NT2/D1 (cell line): ENCODE measurements around the gene DOCK2.

Experiments used
- DNase-seq: peaks from one replicate; pipeline ENCODE4 v3.0.0-alpha.2; 2011; ENCODE audit warnings: low read depth, low spot score
- H3K27me3 ChIP-seq: 2 replicates; pipeline ENCODE4 v1.6.0; 2011; ENCODE audit warnings: mild to moderate bottlenecking; ENCODE audit not compliant: insufficient read length, insufficient read depth
- H3K36me3 ChIP-seq: 2 replicates; pipeline ENCODE4 v1.6.1; 2011; ENCODE audit warnings: mild to moderate bottlenecking, low read length, mixed read lengths; ENCODE audit not compliant: insufficient read depth, insufficient read length
- H3K4me1 ChIP-seq: 2 replicates; pipeline ENCODE4 v1.5.1; 2011; ENCODE audit not compliant: insufficient read depth, insufficient read length
- H3K4me3 ChIP-seq: 2 replicates; pipeline ENCODE4 v1.5.1; 2011; ENCODE audit warnings: low read depth; ENCODE audit not compliant: insufficient read length
- H3K9ac ChIP-seq: 2 replicates; pipeline ENCODE4 v1.6.0; 2011; ENCODE audit warnings: low read depth; ENCODE audit not compliant: insufficient read length
- H3K9me3 ChIP-seq: 2 replicates; pipeline ENCODE4 v1.5.1; 2011; ENCODE audit warnings: mild to moderate bottlenecking, low read length; ENCODE audit not compliant: insufficient read depth
- SUZ12 ChIP-seq: IDR thresholded peaks from 2 replicates; pipeline ENCODE4 v1.6.1; 2011; ENCODE audit not compliant: insufficient read length, insufficient read depth; ENCODE audit errors: extremely low read depth
- YY1 ChIP-seq: IDR thresholded peaks from 2 replicates; pipeline ENCODE4 v1.6.1; 2011; ENCODE audit not compliant: insufficient read length, insufficient read depth
- ZNF274 ChIP-seq: IDR thresholded peaks from 2 replicates; pipeline ENCODE4 v1.6.1; 2011; ENCODE audit warnings: mild to moderate bottlenecking, low read depth, low read length

The DOCK2 gene

DNA sequence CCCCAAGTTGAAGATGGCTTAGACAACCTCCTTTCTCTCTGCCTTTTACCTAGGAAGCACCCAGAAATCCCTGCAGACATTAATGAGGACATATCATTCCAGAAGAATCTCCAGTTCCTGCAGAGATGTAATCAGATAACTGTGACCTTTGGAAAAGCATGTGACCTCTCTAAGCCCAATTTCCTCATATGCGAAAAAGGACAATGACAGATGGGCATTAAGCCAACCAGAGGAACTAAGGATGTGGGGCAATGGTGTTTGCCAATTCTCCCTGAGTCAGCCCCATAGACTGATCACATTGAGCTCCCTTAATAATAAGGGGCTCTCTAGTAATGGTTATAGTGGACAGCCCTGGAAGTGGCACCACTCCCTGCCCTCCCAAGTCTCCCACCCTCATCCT, 458.6 kb downstream of the DOCK2 start:
- peaks cover 5% of the 10 kb centered on the region for H3K4me1 ChIP-seq
- no peak for DNase-seq
- no peaks in the 10 kb centered on the region for H3K36me3 ChIP-seq
- H3K9ac ChIP-seq, result no peak overlapping the region
- no peak overlapping the region for H3K4me3 ChIP-seq
- H3K9me3 ChIP-seq, result 0 out of 2 replicates have a peak, but pooled peaks cover 4% of the 10 kb centered on the region
- H3K27me3 ChIP-seq, result no peaks in the 10 kb centered on the region
- TF ChIP-seq ZNF274, result no peak
- TF ChIP-seq YY1, result no peak
- no peak for TF ChIP-seq SUZ12

DNA sequence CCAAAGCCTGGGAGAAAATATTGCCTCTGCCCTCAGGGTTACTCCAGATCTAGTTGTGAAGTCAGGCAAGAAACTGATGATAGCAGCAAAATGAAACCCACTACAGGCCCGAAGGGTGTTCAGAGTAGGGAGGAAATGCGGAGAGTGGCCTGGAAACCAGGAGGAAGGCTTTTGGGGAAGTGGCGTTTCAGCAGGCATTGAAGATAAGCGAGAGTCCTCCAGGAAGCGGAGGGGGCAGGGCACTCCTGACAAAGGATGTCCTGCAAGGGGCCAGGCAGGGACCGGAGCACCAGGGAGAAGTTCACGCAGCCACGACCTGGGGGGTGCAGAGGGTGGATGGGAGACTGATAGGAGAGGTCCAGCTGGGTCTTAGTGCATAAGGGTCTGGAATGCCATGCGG, 460.9 kb downstream of the DOCK2 start:
- no peak for TF ChIP-seq YY1
- TF ChIP-seq SUZ12, result no peak
- TF ChIP-seq ZNF274, result no peak
- no peaks in the 10 kb centered on the region for H3K36me3 ChIP-seq
- H3K9ac ChIP-seq, result no peak overlapping the region
- peaks cover 5% of the 10 kb centered on the region for H3K4me1 ChIP-seq
- no peaks in the 10 kb centered on the region for H3K27me3 ChIP-seq
- H3K9me3 ChIP-seq, result 0 out of 2 replicates have a peak, but pooled peaks cover 4% of the 10 kb centered on the region
- no peak for DNase-seq
- no peak overlapping the region for H3K4me3 ChIP-seq

DNA sequence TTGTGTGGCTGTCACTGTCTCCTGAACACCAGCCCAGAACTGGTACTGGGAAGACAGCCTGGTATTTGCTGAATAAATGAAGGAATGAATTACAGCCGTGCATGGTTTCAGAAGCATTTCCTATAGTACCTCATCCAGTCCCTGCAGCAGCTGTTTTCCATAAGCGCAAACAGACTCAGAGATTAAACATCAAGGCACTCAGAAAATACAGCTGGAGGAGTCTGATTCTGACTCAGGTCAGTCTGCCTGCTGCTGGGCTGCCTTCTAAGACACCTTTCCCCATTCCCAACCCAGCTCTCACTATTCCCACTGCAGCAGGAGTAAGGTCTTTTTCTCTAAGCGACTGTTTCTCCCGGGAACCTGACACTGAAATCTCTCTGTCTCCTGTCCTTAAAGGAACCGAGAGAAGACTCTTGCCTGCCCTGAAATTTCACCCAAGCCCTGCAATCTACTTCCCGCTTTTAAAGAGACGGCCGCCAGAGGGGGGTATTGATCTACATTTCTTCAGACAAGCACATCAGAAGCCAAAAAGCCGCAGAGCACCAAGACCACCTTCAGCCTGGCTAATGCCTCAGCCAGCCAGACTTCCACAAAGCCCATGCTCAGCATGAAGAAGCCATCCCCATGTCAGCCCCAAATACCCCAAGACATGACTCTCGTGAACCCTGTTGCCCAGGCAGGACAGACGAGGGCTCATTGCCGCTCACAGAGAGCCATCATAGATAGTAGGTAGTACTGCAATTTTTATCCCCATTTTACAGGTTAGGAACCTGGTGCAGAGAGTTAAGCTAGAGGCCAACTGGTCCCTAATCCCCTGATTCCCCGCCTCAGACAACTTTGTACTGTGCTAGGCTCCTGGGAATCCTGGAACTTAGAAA, 463.2 kb downstream of the DOCK2 start:
- no peak overlapping the region for H3K9ac ChIP-seq
- no peaks in the 10 kb centered on the region for H3K36me3 ChIP-seq
- no peaks in the 10 kb centered on the region for H3K27me3 ChIP-seq
- H3K4me1 ChIP-seq, result peaks cover 3% of the 10 kb centered on the region
- H3K4me3 ChIP-seq, result no peak overlapping the region
- no peak for TF ChIP-seq SUZ12
- TF ChIP-seq ZNF274, result no peak
- no peak for TF ChIP-seq YY1
- H3K9me3 ChIP-seq, result 0 out of 2 replicates have a peak, but pooled peaks cover 4% of the 10 kb centered on the region
- DNase-seq, result peak; percentile 76

DNA sequence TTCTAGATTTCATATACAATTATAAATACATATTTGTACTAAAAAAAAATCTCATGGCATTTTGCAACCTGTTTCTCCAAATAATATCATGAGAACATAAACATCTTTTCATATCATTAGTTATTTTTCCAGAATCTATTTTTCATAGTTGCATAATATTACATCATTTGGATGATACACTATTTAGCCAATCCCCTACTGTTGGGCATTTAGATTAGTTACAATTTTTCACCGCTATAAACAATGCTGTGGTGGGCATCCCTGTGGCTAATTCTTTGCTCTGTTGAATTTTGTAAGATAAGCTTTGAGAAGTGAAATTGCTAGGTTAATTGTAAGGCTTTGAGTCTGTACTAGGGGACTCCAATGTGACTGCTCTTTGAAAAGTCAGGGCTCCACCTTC, 466.4 kb downstream of the DOCK2 start:
- Histone ChIP-seq H3K4me3 (no peak overlapping the region), H3K4me1 (no peaks in the 10 kb centered on the region), H3K9me3 (0 out of 2 replicates have a peak, but pooled peaks cover 4% of the 10 kb centered on the region), H3K36me3 (no peaks in the 10 kb centered on the region), H3K9ac (no peak overlapping the region), H3K27me3 (no peaks in the 10 kb centered on the region)
- no peak for DNase-seq
- TF ChIP-seq SUZ12, result no peak
- TF ChIP-seq ZNF274, result no peak
- TF ChIP-seq YY1, result no peak

DNA sequence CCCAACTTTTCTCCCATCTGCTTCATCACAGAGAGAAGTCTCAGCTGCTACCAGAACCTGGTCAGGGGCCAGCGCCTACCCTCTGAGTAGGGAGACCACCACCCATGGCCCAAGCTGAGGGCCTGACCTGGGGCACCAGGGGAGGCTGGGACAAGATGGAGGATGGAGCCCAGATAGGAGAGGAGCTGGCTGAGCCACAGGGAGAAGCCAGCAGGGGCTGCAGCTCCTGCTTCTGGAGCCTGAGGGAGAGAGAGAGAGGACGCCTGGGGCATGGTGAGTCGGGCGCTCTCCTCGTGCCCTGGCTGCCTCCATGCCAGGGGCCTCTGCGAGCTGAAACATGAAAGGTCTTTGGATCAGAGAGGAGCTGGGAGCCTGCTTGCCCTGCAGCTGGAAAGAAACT, 467.2 kb downstream of the DOCK2 start:
- peaks cover 2% of the 10 kb centered on the region for H3K4me1 ChIP-seq
- TF ChIP-seq YY1, result no peak
- no peak for TF ChIP-seq ZNF274
- TF ChIP-seq SUZ12, result no peak
- no peak for DNase-seq
- H3K36me3 ChIP-seq, result no peaks in the 10 kb centered on the region
- H3K9me3 ChIP-seq, result no peaks in the 10 kb centered on the region
- no peak overlapping the region for H3K9ac ChIP-seq
- H3K4me3 ChIP-seq, result no peak overlapping the region
- H3K27me3 ChIP-seq, result no peaks in the 10 kb centered on the region

DNA sequence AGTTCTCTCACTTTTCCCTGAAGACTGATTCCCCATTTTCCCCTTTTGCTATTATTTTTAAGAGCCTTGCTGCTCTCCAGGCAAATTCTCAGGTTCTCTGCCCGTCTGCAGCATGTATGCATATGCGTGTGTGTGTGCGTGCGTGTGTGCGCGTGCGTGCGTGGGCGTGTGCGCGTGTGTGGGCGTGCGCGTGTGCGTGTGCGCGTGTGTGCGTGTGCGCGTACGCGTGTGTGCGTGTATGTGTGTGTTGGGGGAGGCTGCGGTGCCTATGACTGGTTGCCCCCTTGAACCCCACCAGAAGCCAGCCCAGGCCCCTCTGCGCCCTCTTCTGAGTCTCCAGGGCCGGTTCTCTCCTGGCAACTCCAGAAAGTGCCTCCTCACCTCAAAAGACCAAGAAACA, 467.6 kb downstream of the DOCK2 start:
- DNase-seq, result no peak
- H3K27me3 ChIP-seq, result no peaks in the 10 kb centered on the region
- H3K36me3 ChIP-seq, result no peaks in the 10 kb centered on the region
- no peaks in the 10 kb centered on the region for H3K9me3 ChIP-seq
- H3K4me1 ChIP-seq, result peaks cover 2% of the 10 kb centered on the region
- H3K9ac ChIP-seq, result no peak overlapping the region
- no peak for TF ChIP-seq SUZ12
- no peak for TF ChIP-seq YY1
- no peak for TF ChIP-seq ZNF274
- no peak overlapping the region for H3K4me3 ChIP-seq

DNA sequence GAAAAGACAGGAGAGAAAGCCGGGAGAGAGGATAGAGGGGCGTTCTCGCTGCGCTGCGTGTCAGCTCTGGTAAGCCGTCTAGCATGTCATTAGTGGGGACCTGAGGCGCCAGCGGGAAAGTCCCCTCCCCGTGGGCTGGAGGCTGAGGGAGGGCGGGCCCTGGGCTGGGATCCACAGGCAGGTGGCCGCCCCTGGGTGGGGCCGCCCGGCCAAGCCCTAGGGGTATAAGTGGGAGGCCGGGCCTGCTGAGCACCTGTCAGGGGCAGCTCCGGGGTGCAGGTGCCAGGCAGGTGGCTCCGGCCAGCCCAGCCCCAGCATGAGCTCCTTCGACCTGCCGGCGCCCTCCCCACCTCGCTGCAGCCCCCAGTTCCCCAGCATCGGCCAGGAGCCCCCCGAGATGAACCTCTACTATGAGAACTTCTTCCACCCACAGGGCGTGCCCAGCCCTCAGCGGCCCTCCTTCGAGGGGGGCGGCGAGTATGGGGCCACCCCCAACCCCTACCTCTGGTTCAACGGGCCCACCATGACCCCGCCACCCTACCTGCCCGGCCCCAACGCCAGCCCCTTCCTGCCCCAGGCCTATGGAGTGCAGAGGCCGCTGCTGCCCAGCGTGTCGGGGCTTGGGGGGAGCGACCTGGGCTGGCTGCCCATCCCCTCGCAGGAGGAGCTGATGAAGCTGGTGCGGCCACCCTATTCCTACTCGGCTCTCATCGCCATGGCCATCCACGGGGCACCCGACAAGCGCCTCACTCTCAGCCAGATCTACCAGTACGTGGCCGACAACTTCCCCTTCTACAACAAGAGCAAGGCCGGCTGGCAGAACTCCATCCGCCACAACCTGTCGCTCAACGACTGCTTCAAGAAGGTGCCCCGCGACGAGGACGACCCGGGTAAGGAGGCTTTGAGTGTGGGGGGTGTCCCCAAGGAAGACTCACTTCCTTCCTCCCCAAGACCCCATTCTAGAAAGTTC, 468.9 kb downstream of the DOCK2 start, which contains the start of gene FOXI1:
Gene FOXI1 (plus strand): TSS at position 256 of the 970 bp plus-strand sequence. CDS start 61 bp downstream, at position 317.
- TF ChIP-seq ZNF274, result no peak
- no peak for TF ChIP-seq YY1
- TF ChIP-seq SUZ12, result no peak
- Histone ChIP-seq H3K4me1 (peaks cover 2% of the 10 kb centered on the region), H3K4me3 (no peak within 1 kb of the TSS), H3K36me3 (no peaks in the 10 kb centered on the region), H3K27me3 (no peaks in the 10 kb centered on the region), H3K9me3 (no peaks in the 10 kb centered on the region), H3K9ac (no peak within 1 kb of the TSS)
- no peak for DNase-seq
